NCI-H1048 (cell line): ENCODE data around the gene FHAD1.

Experiments used
- DNase-seq: peaks from one replicate; lab custom pipeline; 2025; lab: John Stamatoyannopoulos, UW

FHAD1 gene

DNA sequence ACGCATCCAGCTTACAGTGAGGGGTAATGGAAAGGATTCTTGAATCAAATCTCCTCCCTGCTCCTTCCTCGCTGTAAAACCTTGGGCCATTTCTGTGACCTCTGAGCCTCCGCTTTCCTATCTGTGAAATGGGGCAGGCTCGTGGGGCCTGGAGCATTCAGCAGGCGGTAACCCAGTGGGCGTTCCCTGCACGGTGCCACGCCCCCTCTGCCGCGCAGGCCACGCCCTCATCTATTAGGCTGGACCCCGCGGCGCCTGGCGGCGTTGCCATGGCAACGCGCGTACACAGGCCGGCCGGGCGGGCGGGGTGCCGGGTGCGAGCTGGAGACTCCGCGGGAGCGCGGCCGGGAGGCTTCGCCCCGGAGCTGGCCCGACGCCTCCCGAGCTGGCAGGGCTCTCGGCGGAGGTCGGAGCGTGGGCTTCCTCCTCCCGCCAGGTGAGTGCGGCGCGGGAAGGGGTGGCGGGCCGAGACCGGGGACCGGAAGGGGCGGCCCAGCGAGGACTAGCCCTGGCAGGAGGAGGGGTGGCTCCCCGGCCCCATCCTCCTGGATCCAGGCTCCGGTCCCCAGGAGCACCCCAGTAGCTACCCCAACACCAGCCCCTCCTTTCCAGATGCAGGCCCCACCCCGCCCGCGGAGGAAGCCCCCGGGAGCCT lies at the start of gene FHAD1:
Gene FHAD1, plus strand, starts transcription at position 264 of the 655 bp plus-strand sequence. CDS start 4,562 bp downstream, outside the sequence.
- DNase-seq, result peak; percentile 84

- DNase-seq, result no peak
These were observed 49.2 kb upstream of the FHAD1 start for GRCh38 chr1:15197591-15198447.

DNA sequence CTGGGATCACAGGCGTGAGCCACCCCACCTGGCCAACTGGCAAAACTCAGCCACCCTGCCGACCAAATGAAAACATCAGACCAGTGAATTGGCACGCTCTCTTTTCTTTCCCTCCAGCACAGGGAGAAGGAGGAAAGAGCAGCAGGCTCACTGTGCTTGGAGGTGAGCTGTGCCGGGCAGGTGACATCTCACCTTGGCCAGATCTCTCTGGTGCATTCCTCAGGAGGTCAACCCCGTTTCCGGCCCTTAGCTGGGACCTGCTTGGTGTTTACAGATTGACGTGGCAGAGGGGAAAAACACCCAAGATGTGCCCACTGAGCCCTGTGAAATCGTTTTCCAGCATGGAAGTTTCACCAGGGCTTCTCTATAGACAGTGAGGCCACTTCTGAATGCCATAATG lies 48.3 kb upstream of the FHAD1 start:
- DNase-seq, result no peak

GRCh38 chr1:15201221-15201620 lies 45.8 kb upstream of the FHAD1 start:
- no peak for DNase-seq

DNA sequence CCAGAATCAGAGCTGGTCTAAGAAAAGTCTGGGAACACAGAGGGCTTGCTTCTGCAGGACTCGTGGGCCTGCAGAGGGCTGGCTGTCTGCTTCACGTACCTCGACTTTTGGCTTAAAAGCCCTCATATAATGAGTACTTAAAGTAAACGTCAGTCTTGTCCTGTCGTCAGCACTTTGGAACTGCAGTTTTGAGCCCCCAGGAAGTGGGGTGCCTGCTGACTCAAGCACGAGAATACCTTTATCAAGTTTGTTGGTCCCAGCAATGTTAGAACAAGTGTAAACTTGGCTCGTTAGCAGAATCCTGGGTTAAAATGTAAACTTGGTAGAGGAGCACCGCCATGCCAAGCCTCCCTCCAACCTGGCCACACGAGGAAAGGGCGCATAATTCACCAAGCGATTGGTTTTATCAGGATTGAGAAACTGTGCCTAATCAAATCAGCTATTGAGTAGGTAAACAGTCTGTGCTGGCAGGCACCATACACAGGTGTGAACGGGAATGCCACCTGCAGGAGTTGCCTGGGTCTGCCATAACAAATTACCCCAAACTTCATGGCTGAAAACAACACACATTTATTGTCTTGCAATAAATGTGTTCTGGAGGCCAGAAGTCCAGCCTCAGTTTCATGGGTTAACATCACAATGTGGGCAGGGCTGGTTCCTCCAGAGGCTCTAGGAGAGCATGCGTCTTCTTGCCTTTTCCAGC lies 45.0 kb upstream of the FHAD1 start:
- DNase-seq, result no peak

DNA sequence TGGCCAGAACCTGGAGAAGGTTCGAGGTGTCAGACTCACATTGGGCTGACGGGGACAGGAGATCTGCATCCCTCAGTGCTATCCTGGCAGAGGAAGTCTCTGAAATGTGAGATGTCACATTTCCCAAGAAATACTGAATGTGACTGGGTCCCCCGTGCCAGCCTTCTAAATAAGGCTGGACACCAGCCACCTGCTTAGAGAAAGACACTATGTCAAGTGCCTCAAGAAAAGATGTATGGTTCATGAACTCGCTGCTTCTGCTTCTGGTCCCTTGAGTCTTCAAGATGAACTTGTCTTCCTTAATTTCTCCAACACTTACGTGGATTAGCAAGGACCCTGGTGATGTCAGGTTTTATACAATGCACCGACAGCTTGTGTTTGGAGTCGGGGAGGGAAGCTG lies 42.1 kb upstream of the FHAD1 start:
- no peak for DNase-seq

- DNase-seq, result no peak
These were observed 41.3 kb upstream of the FHAD1 start for GRCh38 chr1:15205586-15206346.

DNA sequence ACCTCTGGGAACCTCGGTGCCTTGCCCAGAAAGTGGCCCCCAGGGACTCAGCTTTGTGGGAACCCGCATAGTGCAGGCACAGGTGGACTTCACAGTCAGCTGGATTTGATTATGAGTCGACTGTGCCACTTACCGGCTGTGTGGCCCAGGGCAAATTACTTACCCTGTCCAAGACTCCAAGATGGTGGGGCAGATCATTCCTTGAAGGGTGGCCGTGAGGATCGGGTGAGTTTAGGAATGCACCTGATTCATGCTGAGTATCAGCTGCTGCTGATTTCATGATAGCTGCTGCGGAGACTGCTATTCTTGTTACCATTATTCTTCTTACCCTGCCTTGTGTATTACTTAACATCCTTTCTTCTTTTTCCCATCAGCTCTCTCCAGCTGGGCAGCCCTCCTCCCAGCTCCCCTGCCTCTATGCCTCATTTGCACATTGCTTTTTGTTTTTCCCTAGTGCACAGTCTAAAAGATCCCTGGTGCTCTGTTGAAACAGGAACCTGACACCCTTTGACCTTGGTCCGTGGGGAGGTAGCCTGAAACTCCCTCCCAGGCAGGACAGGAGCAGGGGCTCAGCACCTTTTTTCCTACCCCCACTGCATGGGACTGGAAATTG lies 40.5 kb upstream of the FHAD1 start:
- DNase-seq, result no peak

DNA sequence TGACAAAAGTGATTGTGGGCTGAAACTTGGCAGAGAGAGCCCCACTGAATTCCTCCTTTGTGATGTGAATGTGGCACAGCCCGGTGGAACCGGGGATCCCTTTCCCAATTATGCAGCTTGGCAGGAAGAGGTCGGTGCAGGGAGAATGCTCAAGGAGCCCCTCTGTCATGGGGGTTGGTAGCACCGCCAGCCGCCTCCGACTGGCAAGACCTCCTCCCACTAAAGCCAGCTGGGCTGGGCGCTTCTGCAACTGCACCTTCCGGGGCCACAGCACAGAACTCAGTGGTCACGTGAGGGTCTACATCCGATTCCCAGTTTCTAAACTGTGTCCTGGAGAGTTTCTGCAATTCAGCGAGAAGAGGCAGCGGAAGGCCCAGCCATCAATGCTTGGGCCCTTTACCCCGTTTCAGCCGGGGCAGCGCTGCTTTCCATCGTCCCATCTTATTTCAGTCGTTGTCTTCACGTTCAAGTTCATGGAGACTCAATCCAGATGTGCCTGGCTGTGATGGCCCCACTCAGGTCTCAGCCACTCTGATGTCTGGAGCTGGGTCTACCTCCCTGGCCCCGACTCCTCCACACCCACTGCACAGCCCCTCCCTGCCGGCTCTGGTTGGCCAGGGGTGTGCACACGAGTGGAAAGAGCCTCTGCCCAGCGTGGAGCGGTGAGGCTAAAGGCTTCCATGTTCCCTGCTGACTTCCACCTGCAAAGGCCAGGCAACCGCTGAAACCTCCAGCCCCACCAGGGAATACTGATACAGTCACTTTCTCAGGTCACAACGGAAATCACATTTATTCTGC lies 39.8 kb upstream of the FHAD1 start:
- DNase-seq, result no peak

GRCh38 chr1:15207829-15208429 lies 39.1 kb upstream of the FHAD1 start:
- DNase-seq, result peak; percentile 74

DNA sequence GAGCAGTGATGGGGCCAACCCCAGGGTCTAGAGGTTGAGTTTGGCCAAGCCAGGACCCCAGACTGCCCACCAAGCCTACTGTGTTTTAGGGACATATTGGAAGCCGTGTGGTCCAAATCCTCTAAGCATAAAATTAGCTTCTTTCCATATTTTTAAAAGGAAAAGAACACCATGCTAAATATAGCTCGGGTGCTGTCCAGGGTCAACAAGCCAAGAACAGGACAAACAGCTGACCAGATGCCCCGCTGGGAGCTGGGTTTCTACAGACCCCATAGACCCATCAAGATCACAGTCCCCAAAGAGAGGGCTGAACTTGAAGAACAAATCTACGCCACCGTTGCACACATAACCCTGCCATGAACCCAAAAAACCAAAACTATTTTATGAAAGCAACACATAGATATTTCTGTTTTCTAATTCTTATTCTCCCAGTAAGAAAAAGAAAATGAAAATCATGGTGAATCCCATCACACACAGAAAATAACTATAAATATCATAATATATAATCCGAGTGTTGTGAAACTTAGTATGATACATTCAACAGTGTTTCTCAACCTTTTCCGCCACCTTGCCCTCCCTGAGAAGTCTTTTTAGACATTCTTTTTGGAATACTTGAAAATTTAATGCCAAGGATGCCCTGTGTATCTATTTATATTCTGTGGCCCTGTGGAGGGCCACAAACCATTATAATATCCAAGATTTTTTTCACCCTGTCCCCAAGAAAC lies 36.2 kb upstream of the FHAD1 start:
- DNase-seq, result no peak

DNA sequence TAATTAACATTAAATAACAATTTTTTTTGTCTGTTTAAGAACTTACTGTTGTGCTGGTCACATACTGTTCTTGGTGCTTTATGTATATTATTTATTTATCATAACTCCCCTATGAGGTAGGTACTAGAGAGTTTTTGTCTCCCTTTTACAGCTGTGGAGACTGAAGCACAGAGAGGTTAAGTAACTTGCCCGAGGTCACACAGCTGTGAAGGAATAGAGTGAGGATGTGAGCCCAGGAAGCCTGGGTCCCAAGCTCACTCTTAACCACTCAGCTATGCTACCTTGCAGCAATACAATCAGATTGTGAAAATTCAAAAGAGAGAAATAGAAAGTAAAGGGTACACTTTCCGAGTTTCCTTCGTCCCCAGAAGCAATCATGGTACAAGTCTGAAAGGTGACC lies 35.6 kb upstream of the FHAD1 start:
- no peak for DNase-seq

- no peak for DNase-seq
These were observed 34.6 kb upstream of the FHAD1 start for GRCh38 chr1:15212216-15212953.

- DNase-seq, result no peak
These were observed 34.1 kb upstream of the FHAD1 start for GRCh38 chr1:15212954-15213291.

GRCh38 chr1:15213341-15213821 lies 33.6 kb upstream of the FHAD1 start:
- DNase-seq, result no peak

DNA sequence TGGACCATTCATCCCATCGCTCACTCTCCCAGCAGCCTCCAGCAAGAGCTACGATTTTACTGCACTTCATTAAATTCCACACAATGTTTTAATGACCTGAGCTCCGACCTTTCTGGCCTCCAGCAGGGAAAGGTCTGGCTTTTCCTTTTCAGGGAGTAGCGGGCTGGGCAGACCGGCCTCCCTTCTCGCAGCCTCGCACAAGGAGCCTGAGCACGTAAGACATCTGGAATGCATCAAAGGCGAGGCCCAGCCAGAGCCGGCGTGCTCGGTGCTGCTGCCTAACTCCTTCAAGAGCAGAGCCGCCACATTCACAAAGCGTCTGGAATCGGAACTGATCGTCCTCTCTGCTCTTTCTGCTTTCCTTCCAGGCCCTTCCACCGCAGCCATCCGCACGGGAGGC lies 32.5 kb upstream of the FHAD1 start:
- DNase-seq, result no peak

GRCh38 chr1:15215116-15215515 lies 31.9 kb upstream of the FHAD1 start:
- DNase-seq, result no peak

DNA sequence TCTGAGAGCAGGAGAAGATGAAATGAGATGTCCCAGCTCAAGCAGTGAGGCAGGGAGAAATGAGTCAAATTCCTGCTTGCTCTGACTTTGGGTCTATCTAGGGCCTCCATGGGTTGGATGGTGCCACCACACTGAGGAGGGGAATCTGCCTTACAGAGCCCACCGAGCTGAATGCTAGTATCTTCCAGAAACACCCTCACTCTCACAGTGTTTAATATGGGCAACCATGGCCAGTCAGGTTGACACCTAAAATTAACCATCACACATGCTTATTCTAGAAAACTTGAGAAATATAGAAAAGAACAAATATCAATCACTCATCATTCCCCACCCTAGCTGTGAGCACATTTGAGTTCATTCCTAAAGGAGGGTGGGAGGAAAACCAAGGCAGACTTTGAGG lies 29.4 kb upstream of the FHAD1 start:
- no peak for DNase-seq
